ENCODE data around the gene TUBA8.
"Not testable (repeated sequence)": the region's sequence is repeated elsewhere in the genome, so short reads cannot be mapped to it uniquely, and the experiment has no call there.

The TUBA8 gene

DNA sequence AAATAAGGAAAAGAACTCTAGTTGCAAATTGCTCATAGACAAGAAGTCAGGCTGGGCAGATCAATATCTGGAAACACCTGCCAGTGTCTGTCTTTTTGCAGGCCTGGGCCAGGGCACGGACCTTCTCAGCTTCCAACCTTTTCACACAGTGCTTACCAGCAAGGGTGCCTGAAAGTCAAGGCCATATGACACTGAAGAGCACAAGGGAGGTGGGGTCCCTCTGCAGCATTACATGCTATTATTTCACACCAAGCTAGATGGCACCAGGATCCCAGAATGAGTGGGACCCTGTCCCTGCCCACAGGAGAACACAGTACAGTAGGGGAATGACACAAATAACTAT, 38.7 kb upstream of the TUBA8 start:
- TF ChIP-seq, protein P1, sequence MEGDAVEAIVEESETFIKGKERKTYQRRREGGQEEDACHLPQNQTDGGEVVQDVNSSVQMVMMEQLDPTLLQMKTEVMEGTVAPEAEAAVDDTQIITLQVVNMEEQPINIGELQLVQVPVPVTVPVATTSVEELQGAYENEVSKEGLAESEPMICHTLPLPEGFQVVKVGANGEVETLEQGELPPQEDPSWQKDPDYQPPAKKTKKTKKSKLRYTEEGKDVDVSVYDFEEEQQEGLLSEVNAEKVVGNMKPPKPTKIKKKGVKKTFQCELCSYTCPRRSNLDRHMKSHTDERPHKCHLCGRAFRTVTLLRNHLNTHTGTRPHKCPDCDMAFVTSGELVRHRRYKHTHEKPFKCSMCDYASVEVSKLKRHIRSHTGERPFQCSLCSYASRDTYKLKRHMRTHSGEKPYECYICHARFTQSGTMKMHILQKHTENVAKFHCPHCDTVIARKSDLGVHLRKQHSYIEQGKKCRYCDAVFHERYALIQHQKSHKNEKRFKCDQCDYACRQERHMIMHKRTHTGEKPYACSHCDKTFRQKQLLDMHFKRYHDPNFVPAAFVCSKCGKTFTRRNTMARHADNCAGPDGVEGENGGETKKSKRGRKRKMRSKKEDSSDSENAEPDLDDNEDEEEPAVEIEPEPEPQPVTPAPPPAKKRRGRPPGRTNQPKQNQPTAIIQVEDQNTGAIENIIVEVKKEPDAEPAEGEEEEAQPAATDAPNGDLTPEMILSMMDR (conservative IDR thresholded peaks at IDR 0.05; ENCODE audit: low read length) = no peak
- DNase-seq (ENCODE audit: low read depth) = no peak
- H3K4me3 ChIP-seq (ENCODE audit: low read length) = no peak overlapping the region

DNA sequence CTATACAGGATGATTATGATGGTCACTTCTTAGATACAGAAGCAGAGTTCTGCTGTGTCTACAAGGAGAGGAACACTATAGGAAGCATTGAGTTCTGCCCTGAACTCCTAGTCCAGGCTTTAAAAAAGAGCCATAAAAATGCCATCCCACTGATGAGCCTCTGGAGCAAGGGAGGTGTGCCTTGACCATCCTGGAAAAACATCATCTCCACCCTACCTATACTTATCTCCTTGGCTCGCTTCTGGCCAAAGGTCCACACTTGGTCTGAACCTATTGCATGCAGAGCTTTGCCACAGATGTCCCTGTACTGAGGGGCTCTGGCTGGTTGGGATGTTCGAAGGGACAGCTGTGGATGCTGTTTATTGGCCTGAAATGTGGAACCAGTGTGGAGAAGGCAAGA, 37.1 kb upstream of the TUBA8 start:
- DNase-seq (ENCODE audit: low read depth) = no peak
- TF ChIP-seq, protein P1 (conservative IDR thresholded peaks at IDR 0.05; ENCODE audit: low read length) = no peak
- no peak overlapping the region for H3K4me3 ChIP-seq (ENCODE audit: low read length)

DNA sequence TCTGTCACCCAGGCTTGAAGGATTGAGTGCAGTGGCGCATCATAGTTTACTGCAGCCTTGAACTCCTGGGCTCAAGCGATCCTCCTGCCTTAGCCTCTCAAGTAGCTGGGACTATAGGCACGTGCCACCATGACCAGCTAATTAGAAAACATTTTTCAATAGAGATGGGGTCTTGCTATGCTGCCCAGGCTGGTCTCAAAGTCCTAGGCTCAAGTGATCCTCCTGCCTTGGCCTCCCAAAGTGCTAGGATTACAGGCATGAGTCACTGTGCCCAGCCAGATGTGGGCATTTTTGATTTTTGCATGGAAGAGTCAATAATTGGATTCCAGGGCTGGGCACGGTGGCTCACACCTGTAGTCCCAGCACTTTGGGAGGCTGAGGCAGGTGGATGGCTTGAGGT, 36.7 kb upstream of the TUBA8 start:
- not testable (repeated sequence) for DNase-seq (ENCODE audit: low read depth); H3K4me3 ChIP-seq (ENCODE audit: low read length)

DNA sequence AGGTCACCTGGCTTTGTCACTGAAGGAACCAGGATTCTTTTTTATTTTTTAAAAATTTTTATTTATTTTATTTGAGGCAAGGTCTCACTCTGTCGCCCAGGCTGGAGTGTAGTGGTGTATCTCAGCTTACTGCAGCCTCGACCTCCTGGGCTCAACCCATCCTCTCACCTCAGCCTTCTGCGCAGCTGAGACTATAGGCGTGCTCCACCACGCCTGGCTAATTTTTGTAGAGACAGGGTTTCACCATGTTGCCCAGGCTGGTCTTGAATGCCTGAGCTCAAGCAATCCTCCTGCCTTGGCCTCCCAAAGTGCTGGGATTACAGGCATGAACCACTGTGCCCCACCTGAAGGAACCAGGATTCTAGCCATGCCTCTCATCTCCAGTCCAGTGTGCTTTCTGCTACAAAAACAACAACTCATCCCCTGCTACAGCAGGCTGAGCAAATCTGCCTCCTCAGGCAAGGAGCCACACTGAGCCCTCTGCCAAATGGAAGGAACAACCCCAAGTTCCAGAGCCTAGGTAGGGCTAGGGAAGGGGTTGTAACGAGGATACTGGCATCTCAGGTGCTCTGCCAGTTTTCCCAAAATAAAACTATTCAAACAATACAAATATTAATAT, 35.4 kb upstream of the TUBA8 start:
- no peak for DNase-seq (ENCODE audit: low read depth)
- TF ChIP-seq, protein P1 (conservative IDR thresholded peaks at IDR 0.05; ENCODE audit: low read length) = no peak
- no peak overlapping the region for H3K4me3 ChIP-seq (ENCODE audit: low read length)

DNA sequence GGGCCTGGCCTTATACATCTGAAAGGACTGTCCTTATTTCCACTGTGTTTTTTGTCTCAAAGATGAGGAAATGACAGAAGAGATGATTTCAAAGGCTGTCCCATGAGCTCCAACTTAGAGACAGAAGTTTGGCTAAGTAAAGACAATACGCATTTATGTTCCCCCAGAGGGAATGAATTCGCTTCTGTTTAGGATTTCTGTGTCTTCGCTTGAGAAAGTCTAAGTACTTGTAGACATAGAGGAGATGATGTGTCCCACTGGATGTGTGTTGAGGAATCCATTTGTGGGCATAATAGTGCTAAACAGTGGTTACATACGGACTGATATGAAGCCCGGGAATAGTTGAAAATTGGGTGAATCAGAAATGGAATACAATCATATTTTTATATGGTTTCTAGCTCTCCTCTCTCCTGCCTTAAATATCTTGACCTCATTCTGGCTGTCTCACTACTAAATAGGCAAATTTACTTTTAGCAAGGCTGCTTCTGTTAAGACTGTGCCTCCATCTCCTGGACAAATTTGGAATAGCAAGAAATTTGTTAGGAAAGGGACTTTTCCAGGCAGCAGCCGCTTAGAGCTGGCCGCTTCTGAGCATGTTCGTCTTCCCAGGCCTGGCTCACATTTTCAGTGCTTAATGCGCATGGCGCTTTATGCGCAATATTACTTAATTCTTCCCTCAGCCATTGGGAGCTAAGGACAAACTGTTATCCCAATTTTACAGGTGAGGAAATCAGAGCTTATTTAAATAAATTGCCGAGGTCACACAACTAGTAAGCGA, 34.7 kb upstream of the TUBA8 start:
- DNase-seq (ENCODE audit: low read depth) = peak; percentile 91
- H3K4me3 ChIP-seq (ENCODE audit: low read length) = no peak overlapping the region
- TF ChIP-seq, protein P1 (conservative IDR thresholded peaks at IDR 0.05; ENCODE audit: low read length) = peak; percentile 95

DNA sequence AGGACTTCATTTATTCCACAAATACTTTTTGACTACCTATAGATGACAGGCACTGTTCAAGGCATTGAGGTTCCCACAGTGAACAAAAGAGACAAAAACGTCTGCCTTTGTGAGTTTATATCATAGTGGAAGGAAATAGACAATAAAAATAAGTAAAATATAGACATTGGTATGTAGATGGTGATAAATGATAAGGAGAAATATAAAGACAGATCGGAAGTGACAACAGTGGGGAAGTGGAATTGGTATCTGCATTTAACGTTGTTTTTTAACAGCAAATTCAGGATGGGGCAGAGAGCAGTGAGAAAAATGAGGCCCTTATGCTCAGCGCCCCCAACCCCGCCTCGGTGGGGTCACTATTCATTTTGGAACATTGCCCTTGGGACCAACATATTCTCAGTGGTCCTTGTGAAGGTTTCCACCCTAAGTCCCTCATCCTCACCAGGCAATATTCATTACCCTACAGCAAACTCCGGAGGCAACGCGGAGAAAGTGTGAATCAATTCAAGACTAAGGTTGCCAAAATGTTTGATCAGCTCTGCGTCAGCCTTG, 33.4 kb upstream of the TUBA8 start:
- DNase-seq (ENCODE audit: low read depth) = no peak

DNA sequence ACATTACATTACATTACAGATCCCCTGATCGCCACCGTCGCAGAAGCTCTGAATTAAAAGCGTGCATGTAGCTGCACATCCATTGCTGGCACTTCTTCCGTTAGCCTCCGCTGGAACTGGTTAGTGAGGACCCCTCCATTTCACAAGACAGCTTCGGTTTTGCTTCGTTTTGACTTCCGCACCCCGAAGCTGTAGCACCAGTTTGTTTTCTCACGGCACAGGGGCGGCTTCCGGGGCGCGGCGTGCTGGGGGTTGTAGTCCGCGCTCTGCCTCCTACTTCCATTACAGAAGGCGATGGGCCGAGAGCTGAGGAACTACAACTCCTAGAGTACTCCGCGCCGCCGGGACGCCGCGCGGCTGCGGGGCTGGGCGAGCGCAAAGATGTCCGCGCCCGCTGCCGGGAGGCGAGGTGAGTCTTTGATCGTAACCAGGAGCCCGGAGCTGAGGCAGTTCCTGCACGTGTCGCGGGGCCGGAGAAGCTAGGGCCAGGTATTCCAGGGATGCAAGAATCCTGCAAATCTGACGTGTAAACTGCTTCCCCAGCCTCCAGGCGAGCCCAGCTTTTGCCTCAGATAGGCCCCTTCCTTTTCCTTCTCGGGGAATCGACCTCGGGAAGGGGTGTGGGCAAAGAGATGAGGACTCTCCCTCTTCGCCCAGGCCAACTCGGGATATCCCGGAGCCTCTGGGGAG, 32.8 kb upstream of the TUBA8 start, which contains the start of gene PEX26:
Gene PEX26, plus strand, starts transcription at position 352 of the 690 bp plus-strand sequence. CDS start 387 bp downstream, outside the sequence.
- DNase-seq (ENCODE audit: low read depth) = peak; percentile 95
- H3K4me3 ChIP-seq (ENCODE audit: low read length) = peak within 1 kb of the TSS; percentile 100
- TF ChIP-seq, protein P1 (conservative IDR thresholded peaks at IDR 0.05; ENCODE audit: low read length) = no peak

More for the DNA sequence above, 33.4 kb upstream of the TUBA8 start:
- TF ChIP-seq, protein P1 (conservative IDR thresholded peaks at IDR 0.05; ENCODE audit: low read length) = no peak
- peak overlapping the region; percentile 100 for H3K4me3 ChIP-seq (ENCODE audit: low read length)

Data from AG10803 (cell line).